ENCODE results near the gene TBC1D17.
A peak's percentile ranks its signal among the peaks of the same experiment; 100 is the strongest.

Gene TBC1D17

DNA sequence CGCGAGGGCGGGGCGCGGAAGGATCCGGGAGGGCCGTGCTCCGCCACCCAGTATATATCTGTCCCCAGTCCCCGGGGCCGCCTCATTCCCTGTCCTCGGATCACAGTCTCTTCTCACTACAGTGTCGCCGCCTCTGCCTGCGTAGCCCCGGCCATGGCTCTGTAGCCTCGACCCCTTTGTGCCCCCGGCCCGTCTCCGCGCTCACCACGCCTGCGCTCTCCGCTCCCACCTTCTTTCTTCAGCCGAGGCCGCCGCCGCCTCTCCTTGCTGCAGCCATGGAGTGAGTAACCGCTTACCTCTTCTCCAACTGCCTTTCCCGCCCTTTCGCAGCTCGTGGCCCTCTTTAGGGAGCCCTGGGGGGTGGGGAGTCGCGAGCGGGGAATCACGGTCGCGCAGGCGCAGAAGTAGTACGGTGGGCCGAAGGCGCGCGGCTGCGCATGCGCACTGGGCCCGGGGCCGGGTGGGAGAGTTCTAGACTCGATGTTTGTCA, 51.7 kb downstream of the TBC1D17 start, which contains the start of the genes ATF5 and NUP62:
ATF5 (plus strand) TSS at position 85 of the 490 bp plus-strand sequence. CDS start 1,646 bp downstream, outside the sequence.
NUP62 (minus strand) TSS at position 384 of the 490 bp plus-strand sequence. CDS start 19,697 bp downstream, outside the sequence.
- TF ChIP-seq, protein P1, sequence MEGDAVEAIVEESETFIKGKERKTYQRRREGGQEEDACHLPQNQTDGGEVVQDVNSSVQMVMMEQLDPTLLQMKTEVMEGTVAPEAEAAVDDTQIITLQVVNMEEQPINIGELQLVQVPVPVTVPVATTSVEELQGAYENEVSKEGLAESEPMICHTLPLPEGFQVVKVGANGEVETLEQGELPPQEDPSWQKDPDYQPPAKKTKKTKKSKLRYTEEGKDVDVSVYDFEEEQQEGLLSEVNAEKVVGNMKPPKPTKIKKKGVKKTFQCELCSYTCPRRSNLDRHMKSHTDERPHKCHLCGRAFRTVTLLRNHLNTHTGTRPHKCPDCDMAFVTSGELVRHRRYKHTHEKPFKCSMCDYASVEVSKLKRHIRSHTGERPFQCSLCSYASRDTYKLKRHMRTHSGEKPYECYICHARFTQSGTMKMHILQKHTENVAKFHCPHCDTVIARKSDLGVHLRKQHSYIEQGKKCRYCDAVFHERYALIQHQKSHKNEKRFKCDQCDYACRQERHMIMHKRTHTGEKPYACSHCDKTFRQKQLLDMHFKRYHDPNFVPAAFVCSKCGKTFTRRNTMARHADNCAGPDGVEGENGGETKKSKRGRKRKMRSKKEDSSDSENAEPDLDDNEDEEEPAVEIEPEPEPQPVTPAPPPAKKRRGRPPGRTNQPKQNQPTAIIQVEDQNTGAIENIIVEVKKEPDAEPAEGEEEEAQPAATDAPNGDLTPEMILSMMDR (conservative IDR thresholded peaks at IDR 0.05): no peak
- TF ChIP-seq ZFX (IDR thresholded peaks at IDR 0.05): peak; percentile 69; the same call in 1 of the 2 replicates
- H3K27ac ChIP-seq: peak within 1 kb of the TSS; percentile 100

DNA sequence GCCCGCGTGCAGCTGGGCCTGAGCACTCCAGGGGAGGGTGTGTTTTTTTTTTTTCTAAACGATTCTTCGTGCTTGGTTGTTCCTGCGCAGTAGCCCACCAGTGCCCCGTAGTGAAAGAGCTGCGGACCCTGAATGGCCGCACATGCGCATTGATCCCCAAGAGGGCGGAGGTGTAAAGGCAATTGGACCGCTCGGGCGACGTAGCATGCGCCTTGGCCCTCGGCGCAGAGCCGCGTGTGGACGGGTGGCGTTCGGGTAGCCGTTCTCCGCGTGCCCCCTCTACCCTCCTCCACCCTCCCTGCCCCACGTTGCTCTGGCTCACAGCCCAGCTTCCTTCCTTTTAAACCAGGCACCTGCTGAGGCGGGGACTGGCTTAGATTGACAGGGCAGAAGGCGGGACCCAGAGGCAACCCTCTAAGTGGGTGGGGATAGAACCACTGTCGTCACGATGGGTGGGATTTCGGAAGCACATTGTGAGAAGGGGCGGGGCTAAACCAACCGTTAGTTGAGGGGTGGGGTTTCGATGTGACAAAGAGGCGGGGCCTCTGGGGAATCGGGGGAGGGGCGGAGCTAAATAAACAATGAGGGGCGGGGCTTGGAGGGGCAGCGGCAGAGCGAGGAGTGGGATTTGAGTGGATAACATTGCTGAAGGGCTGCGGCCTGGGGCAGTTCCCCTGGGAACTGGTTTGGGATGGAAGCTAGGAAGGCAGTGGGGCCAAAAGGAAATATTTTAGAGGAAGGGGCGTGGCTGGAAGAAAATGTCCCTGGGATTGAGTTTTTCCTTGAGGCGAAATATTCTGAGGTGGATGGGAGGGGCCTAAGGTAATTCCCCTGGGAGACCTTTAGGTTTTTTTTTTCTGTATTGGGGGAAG, 52.3 kb downstream of the TBC1D17 start:
- TF ChIP-seq, protein P1 (conservative IDR thresholded peaks at IDR 0.05): no peak
- TF ChIP-seq ZFX (IDR thresholded peaks at IDR 0.05): no peak
- H3K27ac ChIP-seq: peak overlapping the region; percentile 100

DNA sequence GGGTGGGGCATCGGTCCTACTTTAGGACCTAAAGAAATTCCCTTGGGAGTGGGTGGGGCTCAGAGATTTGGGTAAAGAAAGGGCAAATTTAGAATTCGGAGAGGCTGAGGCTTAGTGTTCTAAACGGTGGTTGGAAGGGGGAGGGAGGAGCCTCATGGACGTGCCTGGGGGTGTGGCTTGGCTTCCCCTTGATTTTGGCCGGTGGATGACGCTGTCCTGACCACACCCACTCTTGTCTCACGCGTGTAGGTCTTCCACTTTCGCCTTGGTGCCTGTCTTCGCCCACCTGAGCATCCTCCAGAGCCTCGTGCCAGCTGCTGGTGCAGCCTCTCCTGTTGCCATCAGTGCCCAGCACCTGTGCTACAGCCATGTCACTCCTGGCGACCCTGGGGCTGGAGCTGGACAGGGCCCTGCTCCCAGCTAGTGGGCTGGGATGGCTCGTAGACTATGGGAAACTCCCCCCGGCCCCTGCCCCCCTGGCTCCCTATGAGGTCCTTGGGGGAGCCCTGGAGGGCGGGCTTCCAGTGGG, 53.0 kb downstream of the TBC1D17 start:
- peak overlapping the region; percentile 100; the same call in 1 of the 2 replicates for H3K27ac ChIP-seq
- TF ChIP-seq ZFX (IDR thresholded peaks at IDR 0.05): no peak
- TF ChIP-seq, protein P1 (conservative IDR thresholded peaks at IDR 0.05): no peak

DNA sequence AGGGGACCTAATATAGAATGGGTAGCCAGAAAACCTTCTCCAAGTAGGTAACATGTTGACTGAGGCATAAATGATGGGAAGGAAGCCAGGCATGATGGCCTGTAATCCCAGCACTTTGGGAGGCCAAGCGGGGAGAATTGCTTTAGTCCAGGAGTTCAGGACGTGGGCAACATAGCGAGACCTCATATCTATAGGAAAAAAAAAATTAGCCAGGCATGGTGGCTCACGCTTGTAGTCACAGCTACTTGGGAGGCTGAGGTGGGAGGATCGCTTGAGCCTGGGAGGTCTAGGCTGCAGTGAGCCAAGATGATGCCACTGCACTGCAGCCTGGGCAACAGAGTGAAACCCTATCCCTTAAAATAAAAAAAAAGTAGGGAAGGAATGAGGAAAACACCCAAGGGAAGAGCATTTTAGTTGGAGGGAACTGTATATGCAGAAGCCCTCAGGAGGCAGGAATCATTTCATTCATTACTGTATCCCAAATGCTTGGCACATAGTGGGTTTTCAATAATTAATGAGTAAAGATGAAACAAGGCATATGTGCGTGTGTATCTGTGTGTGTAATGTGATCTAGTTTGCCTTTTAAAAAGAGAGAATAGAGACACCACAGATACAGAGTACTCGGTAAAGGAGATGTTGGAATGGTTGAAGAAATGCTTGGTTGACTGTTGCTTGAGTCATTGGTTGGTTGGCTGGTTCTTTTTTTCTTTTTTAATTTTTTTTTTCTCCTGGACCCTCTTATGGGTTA, 54.0 kb downstream of the TBC1D17 start:
- no peak for TF ChIP-seq ZFX (IDR thresholded peaks at IDR 0.05)
- TF ChIP-seq, protein P1 (conservative IDR thresholded peaks at IDR 0.05): no peak
- H3K27ac ChIP-seq: no peak overlapping the region

DNA sequence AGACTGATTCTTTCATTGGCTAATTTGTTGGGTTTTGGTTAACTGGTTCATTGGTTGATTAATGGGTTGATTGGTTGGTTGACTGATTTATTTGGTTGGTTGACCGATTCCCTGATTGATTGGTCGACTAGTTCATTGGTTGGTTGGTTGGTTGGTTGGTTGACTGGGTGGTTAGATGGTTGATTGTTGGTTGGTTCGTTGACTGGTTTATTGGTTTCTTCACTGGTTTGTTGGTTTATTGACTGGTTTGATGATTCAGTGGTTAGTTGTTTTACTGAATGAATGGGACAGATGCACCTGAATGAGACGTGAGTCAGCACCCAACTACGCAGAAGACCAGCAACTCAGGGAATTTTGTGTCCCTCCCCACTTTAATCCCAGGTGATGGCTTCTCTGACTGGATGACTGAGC, 54.5 kb downstream of the TBC1D17 start:
- TF ChIP-seq ZFX (IDR thresholded peaks at IDR 0.05): no peak
- TF ChIP-seq, protein P1 (conservative IDR thresholded peaks at IDR 0.05): no peak
- H3K27ac ChIP-seq: no peak overlapping the region

DNA sequence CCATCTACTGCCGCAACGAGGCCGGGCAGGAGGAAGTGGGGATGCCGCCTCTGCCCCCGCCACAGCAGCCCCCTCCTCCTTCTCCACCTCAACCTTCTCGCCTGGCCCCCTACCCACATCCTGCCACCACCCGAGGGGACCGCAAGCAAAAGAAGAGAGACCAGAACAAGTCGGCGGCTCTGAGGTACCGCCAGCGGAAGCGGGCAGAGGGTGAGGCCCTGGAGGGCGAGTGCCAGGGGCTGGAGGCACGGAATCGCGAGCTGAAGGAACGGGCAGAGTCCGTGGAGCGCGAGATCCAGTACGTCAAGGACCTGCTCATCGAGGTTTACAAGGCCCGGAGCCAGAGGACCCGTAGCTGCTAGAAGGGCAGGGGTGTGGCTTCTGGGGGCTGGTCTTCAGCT, 55.2 kb downstream of the TBC1D17 start:
- H3K27ac ChIP-seq: no peak overlapping the region

More for the DNA sequence above, 55.2 kb downstream of the TBC1D17 start:
- TF ChIP-seq ZFX (IDR thresholded peaks at IDR 0.05): no peak
- TF ChIP-seq, protein P1 (conservative IDR thresholded peaks at IDR 0.05): no peak

Measured in C4-2B (cell line).